ENCODE results near the gene ALDH1A1.

The ALDH1A1 gene

DNA sequence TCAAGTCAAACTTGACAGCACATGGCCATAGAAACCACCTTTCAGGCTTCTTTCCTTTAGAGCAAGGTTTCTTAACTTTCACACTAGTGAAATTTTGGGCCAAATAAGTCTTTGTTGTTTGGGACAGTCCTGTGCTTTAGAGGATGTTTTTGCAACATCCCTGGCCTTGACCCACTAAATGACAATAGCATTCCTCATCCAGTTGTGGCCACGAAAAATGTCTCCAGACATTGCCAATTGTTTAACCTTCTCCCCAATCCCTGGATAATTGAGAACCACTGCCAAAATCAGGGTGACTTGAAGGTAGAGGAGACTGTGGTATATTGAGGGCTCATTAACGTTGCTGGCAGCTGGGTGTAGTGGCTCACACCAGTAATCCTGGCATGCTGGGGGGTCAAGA, 72.0 kb downstream of the ALDH1A1 start:
- ATAC-seq: no peak
- TF ChIP-seq, protein P1, sequence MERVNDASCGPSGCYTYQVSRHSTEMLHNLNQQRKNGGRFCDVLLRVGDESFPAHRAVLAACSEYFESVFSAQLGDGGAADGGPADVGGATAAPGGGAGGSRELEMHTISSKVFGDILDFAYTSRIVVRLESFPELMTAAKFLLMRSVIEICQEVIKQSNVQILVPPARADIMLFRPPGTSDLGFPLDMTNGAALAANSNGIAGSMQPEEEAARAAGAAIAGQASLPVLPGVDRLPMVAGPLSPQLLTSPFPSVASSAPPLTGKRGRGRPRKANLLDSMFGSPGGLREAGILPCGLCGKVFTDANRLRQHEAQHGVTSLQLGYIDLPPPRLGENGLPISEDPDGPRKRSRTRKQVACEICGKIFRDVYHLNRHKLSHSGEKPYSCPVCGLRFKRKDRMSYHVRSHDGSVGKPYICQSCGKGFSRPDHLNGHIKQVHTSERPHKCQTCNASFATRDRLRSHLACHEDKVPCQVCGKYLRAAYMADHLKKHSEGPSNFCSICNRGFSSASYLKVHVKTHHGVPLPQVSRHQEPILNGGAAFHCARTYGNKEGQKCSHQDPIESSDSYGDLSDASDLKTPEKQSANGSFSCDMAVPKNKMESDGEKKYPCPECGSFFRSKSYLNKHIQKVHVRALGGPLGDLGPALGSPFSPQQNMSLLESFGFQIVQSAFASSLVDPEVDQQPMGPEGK (CRISPR knock-in tag; IDR thresholded peaks at IDR 0.05; ENCODE audit: borderline replicate concordance): no peak
- TF ChIP-seq PPARA (CRISPR knock-in tag; IDR thresholded peaks at IDR 0.05; ENCODE audit: borderline replicate concordance) (no peak), ZNF70 (CRISPR knock-in tag; IDR thresholded peaks at IDR 0.05) (no peak)
- TF ChIP-seq, protein P2, sequence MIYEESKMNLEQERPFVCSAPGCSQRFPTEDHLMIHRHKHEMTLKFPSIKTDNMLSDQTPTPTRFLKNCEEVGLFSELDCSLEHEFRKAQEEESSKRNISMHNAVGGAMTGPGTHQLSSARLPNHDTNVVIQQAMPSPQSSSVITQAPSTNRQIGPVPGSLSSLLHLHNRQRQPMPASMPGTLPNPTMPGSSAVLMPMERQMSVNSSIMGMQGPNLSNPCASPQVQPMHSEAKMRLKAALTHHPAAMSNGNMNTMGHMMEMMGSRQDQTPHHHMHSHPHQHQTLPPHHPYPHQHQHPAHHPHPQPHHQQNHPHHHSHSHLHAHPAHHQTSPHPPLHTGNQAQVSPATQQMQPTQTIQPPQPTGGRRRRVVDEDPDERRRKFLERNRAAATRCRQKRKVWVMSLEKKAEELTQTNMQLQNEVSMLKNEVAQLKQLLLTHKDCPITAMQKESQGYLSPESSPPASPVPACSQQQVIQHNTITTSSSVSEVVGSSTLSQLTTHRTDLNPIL (CRISPR knock-in tag; IDR thresholded peaks at IDR 0.05; ENCODE audit: low read depth): no peak

DNA sequence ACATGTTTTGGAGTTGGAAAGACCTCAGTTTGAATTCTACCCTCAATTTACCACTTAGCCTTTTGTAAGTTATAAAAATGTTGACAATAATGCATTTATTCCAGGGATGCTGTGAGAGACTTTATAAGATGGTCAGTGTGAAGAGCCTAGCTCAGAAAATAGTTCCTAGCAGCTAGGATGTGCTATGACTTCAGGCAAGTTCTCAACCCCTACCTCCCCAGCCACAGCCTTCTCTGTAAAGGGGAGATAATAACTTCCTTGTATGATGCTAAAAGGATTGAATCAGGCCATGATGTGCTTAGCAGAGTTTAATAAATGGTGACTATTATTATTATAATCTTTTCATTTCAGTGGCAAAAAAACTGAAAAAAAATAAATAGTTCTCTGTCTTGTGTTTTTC, 77.6 kb downstream of the ALDH1A1 start:
- no peak for ATAC-seq
- TF ChIP-seq BACH2 (CRISPR knock-in tag; IDR thresholded peaks at IDR 0.05; ENCODE audit: borderline replicate concordance): no peak
- no peak for TF ChIP-seq ARNTL (CRISPR knock-in tag; IDR thresholded peaks at IDR 0.05; ENCODE audit: borderline replicate concordance, low read depth)
- TF ChIP-seq ZNF70 (CRISPR knock-in tag; IDR thresholded peaks at IDR 0.05): no peak
- TF ChIP-seq, protein P3, sequence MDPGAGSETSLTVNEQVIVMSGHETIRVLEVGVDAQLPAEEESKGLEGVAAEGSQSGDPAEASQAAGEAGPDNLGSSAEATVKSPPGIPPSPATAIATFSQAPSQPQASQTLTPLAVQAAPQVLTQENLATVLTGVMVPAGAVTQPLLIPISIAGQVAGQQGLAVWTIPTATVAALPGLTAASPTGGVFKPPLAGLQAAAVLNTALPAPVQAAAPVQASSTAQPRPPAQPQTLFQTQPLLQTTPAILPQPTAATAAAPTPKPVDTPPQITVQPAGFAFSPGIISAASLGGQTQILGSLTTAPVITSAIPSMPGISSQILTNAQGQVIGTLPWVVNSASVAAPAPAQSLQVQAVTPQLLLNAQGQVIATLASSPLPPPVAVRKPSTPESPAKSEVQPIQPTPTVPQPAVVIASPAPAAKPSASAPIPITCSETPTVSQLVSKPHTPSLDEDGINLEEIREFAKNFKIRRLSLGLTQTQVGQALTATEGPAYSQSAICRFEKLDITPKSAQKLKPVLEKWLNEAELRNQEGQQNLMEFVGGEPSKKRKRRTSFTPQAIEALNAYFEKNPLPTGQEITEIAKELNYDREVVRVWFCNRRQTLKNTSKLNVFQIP (CRISPR knock-in tag; IDR thresholded peaks at IDR 0.05; ENCODE audit: borderline replicate concordance, low read depth): no peak
- no peak for TF ChIP-seq TCF4 (CRISPR knock-in tag; IDR thresholded peaks at IDR 0.05; ENCODE audit: borderline replicate concordance)
- TF ChIP-seq, protein P4, sequence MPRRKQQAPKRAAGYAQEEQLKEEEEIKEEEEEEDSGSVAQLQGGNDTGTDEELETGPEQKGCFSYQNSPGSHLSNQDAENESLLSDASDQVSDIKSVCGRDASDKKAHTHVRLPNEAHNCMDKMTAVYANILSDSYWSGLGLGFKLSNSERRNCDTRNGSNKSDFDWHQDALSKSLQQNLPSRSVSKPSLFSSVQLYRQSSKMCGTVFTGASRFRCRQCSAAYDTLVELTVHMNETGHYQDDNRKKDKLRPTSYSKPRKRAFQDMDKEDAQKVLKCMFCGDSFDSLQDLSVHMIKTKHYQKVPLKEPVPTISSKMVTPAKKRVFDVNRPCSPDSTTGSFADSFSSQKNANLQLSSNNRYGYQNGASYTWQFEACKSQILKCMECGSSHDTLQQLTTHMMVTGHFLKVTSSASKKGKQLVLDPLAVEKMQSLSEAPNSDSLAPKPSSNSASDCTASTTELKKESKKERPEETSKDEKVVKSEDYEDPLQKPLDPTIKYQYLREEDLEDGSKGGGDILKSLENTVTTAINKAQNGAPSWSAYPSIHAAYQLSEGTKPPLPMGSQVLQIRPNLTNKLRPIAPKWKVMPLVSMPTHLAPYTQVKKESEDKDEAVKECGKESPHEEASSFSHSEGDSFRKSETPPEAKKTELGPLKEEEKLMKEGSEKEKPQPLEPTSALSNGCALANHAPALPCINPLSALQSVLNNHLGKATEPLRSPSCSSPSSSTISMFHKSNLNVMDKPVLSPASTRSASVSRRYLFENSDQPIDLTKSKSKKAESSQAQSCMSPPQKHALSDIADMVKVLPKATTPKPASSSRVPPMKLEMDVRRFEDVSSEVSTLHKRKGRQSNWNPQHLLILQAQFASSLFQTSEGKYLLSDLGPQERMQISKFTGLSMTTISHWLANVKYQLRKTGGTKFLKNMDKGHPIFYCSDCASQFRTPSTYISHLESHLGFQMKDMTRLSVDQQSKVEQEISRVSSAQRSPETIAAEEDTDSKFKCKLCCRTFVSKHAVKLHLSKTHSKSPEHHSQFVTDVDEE (CRISPR knock-in tag; IDR thresholded peaks at IDR 0.05): no peak
- TF ChIP-seq ESRRG (CRISPR knock-in tag; IDR thresholded peaks at IDR 0.05): no peak
- no peak for TF ChIP-seq ZNF565 (CRISPR knock-in tag; conservative IDR thresholded peaks at IDR 0.05; ENCODE audit: low read depth)
- TF ChIP-seq, protein P5, sequence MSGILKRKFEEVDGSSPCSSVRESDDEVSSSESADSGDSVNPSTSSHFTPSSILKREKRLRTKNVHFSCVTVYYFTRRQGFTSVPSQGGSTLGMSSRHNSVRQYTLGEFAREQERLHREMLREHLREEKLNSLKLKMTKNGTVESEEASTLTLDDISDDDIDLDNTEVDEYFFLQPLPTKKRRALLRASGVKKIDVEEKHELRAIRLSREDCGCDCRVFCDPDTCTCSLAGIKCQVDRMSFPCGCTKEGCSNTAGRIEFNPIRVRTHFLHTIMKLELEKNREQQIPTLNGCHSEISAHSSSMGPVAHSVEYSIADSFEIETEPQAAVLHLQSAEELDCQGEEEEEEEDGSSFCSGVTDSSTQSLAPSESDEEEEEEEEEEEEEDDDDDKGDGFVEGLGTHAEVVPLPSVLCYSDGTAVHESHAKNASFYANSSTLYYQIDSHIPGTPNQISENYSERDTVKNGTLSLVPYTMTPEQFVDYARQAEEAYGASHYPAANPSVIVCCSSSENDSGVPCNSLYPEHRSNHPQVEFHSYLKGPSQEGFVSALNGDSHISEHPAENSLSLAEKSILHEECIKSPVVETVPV (CRISPR knock-in tag; IDR thresholded peaks at IDR 0.05): no peak
- TF ChIP-seq ZC3H10 (CRISPR knock-in tag; IDR thresholded peaks at IDR 0.05): no peak
- TF ChIP-seq SNAI2 (CRISPR knock-in tag; IDR thresholded peaks at IDR 0.05): no peak
- TF ChIP-seq RARB (CRISPR knock-in tag; IDR thresholded peaks at IDR 0.05): no peak

DNA sequence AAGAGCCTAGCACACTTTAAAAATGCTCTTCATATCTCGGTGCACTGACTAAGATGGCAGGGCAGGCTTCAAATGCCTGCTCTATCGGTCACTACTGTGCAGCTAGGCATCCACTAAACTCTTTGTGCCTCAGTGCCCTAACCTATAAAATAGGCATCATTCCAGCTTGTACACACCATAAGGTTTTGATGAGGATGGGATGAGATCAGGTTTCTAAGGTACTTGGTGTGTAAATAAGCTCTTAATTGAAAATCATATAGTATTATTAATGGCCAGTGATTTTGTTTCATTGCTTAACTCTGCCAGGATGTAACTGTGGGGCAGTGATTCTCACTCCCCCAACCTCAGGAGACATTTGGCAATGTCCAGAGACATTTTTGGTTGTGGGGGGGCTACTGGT, 78.5 kb downstream of the ALDH1A1 start:
- no peak for ATAC-seq
- TF ChIP-seq OSR1 (CRISPR knock-in tag; IDR thresholded peaks at IDR 0.05): no peak
- no peak for TF ChIP-seq ESRRG (CRISPR knock-in tag; IDR thresholded peaks at IDR 0.05)
- TF ChIP-seq ZNF8 (CRISPR knock-in tag; IDR thresholded peaks at IDR 0.05): no peak
- TF ChIP-seq PPARA (CRISPR knock-in tag; IDR thresholded peaks at IDR 0.05; ENCODE audit: borderline replicate concordance): no peak
- TF ChIP-seq TOX (CRISPR knock-in tag; IDR thresholded peaks at IDR 0.05; ENCODE audit: borderline replicate concordance): no peak
- no peak for TF ChIP-seq SNAI2 (CRISPR knock-in tag; IDR thresholded peaks at IDR 0.05)
- TF ChIP-seq ZC3H10 (CRISPR knock-in tag; IDR thresholded peaks at IDR 0.05): no peak
- no peak for TF ChIP-seq GLIS3 (CRISPR knock-in tag; IDR thresholded peaks at IDR 0.05)
- TF ChIP-seq, protein P3 (CRISPR knock-in tag; IDR thresholded peaks at IDR 0.05; ENCODE audit: borderline replicate concordance, low read depth): no peak
- TF ChIP-seq BACH2 (CRISPR knock-in tag; IDR thresholded peaks at IDR 0.05; ENCODE audit: borderline replicate concordance): no peak
